H9 (cell line): ENCODE data around the gene PPARA. TPM values are rescaled to one million over a fixed set of nuclear protein-coding genes. Genes with fewer than 3 reads are reported as not detected.

Experiments used
- DNase-seq: peaks from one replicate; pipeline ENCODE4 v3.0.0-alpha.2; 2017
- H2AFZ ChIP-seq: one replicate; pipeline ENCODE4 v1.6.1; 2013; ENCODE audit warnings: mild to moderate bottlenecking, low read length, control low read depth, moderate library complexity
- H2AK5ac ChIP-seq: 2 replicates; pipeline ENCODE4 v1.6.1; 2013; ENCODE audit warnings: low read length, control low read depth, mixed read lengths; ENCODE audit not compliant: insufficient read length
- H2BK120ac ChIP-seq: one replicate; pipeline ENCODE4 v1.6.1; 2013; ENCODE audit warnings: low read depth, mild to moderate bottlenecking, low read length, control low read depth, inconsistent platforms; ENCODE audit not compliant: poor library complexity, severe bottlenecking
- H2BK12ac ChIP-seq: 2 replicates; pipeline ENCODE4 v1.6.1; 2013; ENCODE audit warnings: low read length, control low read depth, mixed read lengths, low read depth; ENCODE audit not compliant: insufficient read length
- H2BK15ac ChIP-seq: 2 replicates; pipeline ENCODE4 v1.6.1; 2013; ENCODE audit warnings: low read depth, low read length, control low read depth
- H2BK20ac ChIP-seq: one replicate; pipeline ENCODE4 v1.6.1; 2013; ENCODE audit warnings: low read depth, mild to moderate bottlenecking, low read length, control low read depth, inconsistent platforms; ENCODE audit not compliant: poor library complexity, severe bottlenecking
- H2BK5ac ChIP-seq: 2 replicates; pipeline ENCODE4 v1.6.1; 2013; ENCODE audit warnings: low read length, control low read depth, mixed read lengths; ENCODE audit not compliant: insufficient read length
- H3K14ac ChIP-seq: 2 replicates; pipeline ENCODE4 v1.6.1; 2013; ENCODE audit warnings: low read length, control low read depth; ENCODE audit not compliant: insufficient read depth
- H3K18ac ChIP-seq: 2 replicates; pipeline ENCODE4 v1.6.1; 2013; ENCODE audit warnings: low read depth, mild to moderate bottlenecking, mixed read lengths, low read length, control low read depth; ENCODE audit not compliant: insufficient read length
- H3K23ac ChIP-seq: 2 replicates; pipeline ENCODE4 v1.6.1; 2013; ENCODE audit warnings: low read length, control low read depth, mixed read lengths, low read depth; ENCODE audit not compliant: insufficient read length
- H3K23me2 ChIP-seq: 2 replicates; pipeline ENCODE4 v1.6.1; 2013; ENCODE audit warnings: low read depth, mild to moderate bottlenecking, mixed read lengths, low read length, control low read depth; ENCODE audit not compliant: insufficient read length, poor library complexity, severe bottlenecking
- H3K27ac ChIP-seq: 2 replicates; pipeline ENCODE4 v1.5.1; 2013; ENCODE audit warnings: low read length, control low read depth, mixed read lengths, low read depth; ENCODE audit not compliant: insufficient read length
- H3K27me3 ChIP-seq: 2 replicates; pipeline ENCODE4 v1.6.1; 2013; ENCODE audit warnings: low read length, control low read depth, inconsistent platforms; ENCODE audit not compliant: insufficient read depth
- H3K4ac ChIP-seq: 2 replicates; pipeline ENCODE4 v1.6.1; 2013; ENCODE audit warnings: low read depth, mild to moderate bottlenecking, control low read depth, inconsistent platforms, low read length, moderate library complexity
- H3K4me1 ChIP-seq: 2 replicates; pipeline ENCODE4 v1.6.1; 2013; ENCODE audit warnings: low read length, control low read depth, inconsistent platforms; ENCODE audit not compliant: insufficient read depth
- H3K4me2 ChIP-seq: 2 replicates; pipeline ENCODE4 v1.6.1; 2013; ENCODE audit warnings: low read length, control low read depth, mixed read lengths; ENCODE audit not compliant: insufficient read length, insufficient read depth
- H3K56ac ChIP-seq: 2 replicates; pipeline ENCODE4 v1.6.1; 2013; ENCODE audit warnings: low read depth, mild to moderate bottlenecking, mixed read lengths, low read length, control low read depth; ENCODE audit not compliant: insufficient read length
- H3K79me1 ChIP-seq: 2 replicates; pipeline ENCODE4 v1.6.1; 2013; ENCODE audit warnings: low read depth, mild to moderate bottlenecking, moderate library complexity, low read length, control low read depth, inconsistent platforms; ENCODE audit not compliant: insufficient read depth, poor library complexity, severe bottlenecking
- H3K79me2 ChIP-seq: 2 replicates; pipeline ENCODE4 v1.6.1; 2013; ENCODE audit warnings: low read length, control low read depth, inconsistent platforms; ENCODE audit not compliant: insufficient read depth
- H3K9ac ChIP-seq: 2 replicates; pipeline ENCODE4 v1.6.1; 2013; ENCODE audit warnings: low read length, control low read depth, mixed read lengths; ENCODE audit not compliant: insufficient read length; ENCODE audit errors: extremely low read depth
- H3K9me3 ChIP-seq: one replicate; pipeline ENCODE4 v1.6.1; 2013; ENCODE audit warnings: low read depth, low read length, inconsistent platforms; ENCODE audit not compliant: control insufficient read depth
- H3T11ph ChIP-seq: one replicate; pipeline ENCODE4 v1.6.1; 2013; ENCODE audit warnings: mild to moderate bottlenecking, low read length, control low read depth, inconsistent platforms
- H4K20me1 ChIP-seq: one replicate; pipeline ENCODE4 v1.6.1; 2013; ENCODE audit not compliant: control insufficient read depth, insufficient read length, insufficient read depth
- H4K5ac ChIP-seq: 2 replicates; pipeline ENCODE4 v1.6.1; 2013; ENCODE audit warnings: low read depth, mild to moderate bottlenecking, mixed read lengths, low read length, control low read depth; ENCODE audit not compliant: insufficient read length
- H4K8ac ChIP-seq: replicated peaks from 2 replicates; pipeline ENCODE4 v1.6.1; 2013; ENCODE audit warnings: low read length, control low read depth, mixed read lengths, low read depth; ENCODE audit not compliant: insufficient read length
- H4K91ac ChIP-seq: 2 replicates; pipeline ENCODE4 v1.6.1; 2013; ENCODE audit warnings: low read depth, mild to moderate bottlenecking, moderate library complexity, mixed read lengths, low read length, control low read depth; ENCODE audit not compliant: insufficient read length
- H3K27ac Mint-ChIP-seq, 3 experiments: 2 replicates in 2 of 3; 3 replicates in 1 of 3; pipeline ENCODE4 v1.8.0; 2020 to 2021; ENCODE audit warnings: mixed read lengths in 3 of 3, mild to moderate bottlenecking in 1 of 3, moderate library complexity in 1 of 3
- H3K27me3 Mint-ChIP-seq: 2 replicates; pipeline ENCODE4 v1.8.0; 2021; ENCODE audit warnings: low read depth, mild to moderate bottlenecking, moderate library complexity, mixed read lengths
- H3K36me3 Mint-ChIP-seq, 3 experiments: 2 replicates in 2 of 3; 3 replicates in 1 of 3; pipeline ENCODE4 v1.8.0; 2020 to 2021; ENCODE audit warnings: low read depth in 3 of 3, mixed read lengths in 3 of 3; ENCODE audit not compliant: insufficient read depth in 1 of 3
- H3K4me1 Mint-ChIP-seq, 2 experiments: 2 replicates each; pipeline ENCODE4 v1.8.0; 2020; ENCODE audit warnings: mixed read lengths in 2 of 2
- H3K4me3 Mint-ChIP-seq, 2 experiments: 2 replicates in 1 of 2; 3 replicates in 1 of 2; pipeline ENCODE4 v1.8.0; 2020 to 2021; ENCODE audit warnings: mild to moderate bottlenecking in 2 of 2, mixed read lengths in 2 of 2, moderate library complexity in 1 of 2
- H3K9me3 Mint-ChIP-seq, 2 experiments: 2 replicates in 1 of 2; 3 replicates in 1 of 2; pipeline ENCODE4 v1.8.0; 2020; ENCODE audit warnings: mild to moderate bottlenecking in 2 of 2, mixed read lengths in 2 of 2, moderate library complexity in 1 of 2
- WGBS: extraction: QIAGEN DNeasy Blood & Tissue Kit; methylation state at CpG from one replicate; pipeline ENCODE4 v1.1.7; 2013; ENCODE audit warnings: missing lambda C conversion rate, low lambda C conversion rate, mixed read lengths; ENCODE audit not compliant: insufficient read length; ENCODE audit errors: extremely low coverage; 5-methylcytosine and 5-hydroxymethylcytosine counted together
- total RNA-seq: library from RNA; stranded (reverse); gene quantifications from 2 replicates; pipeline ENCODE4 v1.2.1, GENCODE V29; 2021
- TF ChIP-seq, protein P1 (sequence below): fragments of 200-600 bp; sonication (generic); conservative IDR thresholded peaks from 3 replicates; pipeline ENCODE4 v1.8.0; 2021; ENCODE audit warnings: antibody characterized with exemption, mild to moderate bottlenecking

Gene PPARA
- total RNA-seq, 1 experiment from 2014 or later, result 7.3 TPM

DNA sequence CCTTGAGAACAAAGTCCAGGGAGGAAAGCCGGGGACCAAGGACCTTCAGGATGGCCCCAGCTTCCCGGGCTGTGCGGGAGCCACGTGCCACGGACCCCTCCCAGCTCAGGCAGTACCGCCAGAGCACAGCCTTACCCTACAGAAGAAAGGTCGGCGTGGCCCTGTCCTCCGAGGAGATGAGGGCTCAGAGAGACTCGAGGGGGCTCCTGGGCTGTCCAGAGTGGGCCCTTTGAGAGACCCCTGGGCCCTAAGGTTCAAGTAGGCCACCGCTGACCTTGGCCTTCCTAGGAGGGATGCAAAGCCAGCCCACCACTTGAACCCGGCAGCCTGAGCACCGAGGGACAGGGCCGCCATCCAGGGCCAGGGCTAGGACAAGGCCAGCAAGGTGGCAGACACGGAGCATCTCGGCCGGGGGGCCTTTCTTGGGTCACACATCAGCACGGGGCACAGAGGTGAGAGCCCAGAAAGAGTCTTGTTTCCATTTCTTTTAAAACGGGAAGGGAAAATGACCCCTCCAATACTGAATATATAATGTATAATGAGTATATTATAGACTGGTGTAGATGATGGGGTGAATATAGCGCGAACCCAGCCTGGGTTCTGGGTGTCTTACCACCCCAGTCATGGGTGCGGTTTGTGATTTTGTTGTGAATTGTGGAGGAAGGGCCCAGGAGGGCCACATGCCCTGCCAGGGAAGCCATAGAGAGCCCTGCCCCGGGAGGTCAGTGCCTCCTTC, 34.4 kb upstream of the PPARA start:
- Histone ChIP-seq H2BK12ac (no peak overlapping the region), H3K14ac (no peak overlapping the region), H3K27me3 (no peaks in the 10 kb centered on the region), H4K91ac (no peak overlapping the region), H3K56ac (no peak overlapping the region), H2AK5ac (no peak overlapping the region), H2BK5ac (no peak overlapping the region), H3K9me3 (no peaks in the 10 kb centered on the region), H2AFZ (no peak overlapping the region), H2BK120ac (no peak overlapping the region), H4K5ac (no peak overlapping the region), H2BK20ac (no peak overlapping the region), H2BK15ac (no peak overlapping the region), H3T11ph (no peak overlapping the region), H3K79me1 (no peaks in the 10 kb centered on the region), H3K23me2 (no peaks in the 10 kb centered on the region), H3K27ac (no peak overlapping the region), H3K4me2 (no peak overlapping the region), H3K4ac (no peak overlapping the region), H3K18ac (no peak overlapping the region), H4K20me1 (no peaks in the 10 kb centered on the region), H3K79me2 (no peaks in the 10 kb centered on the region), H3K9ac (no peak overlapping the region), H3K23ac (no peak overlapping the region), H3K4me1 (no peaks in the 10 kb centered on the region), H4K8ac (no peak overlapping the region)
- no peak overlapping the region for H3K27ac Mint-ChIP-seq
- H3K4me1 Mint-ChIP-seq, result peaks cover 4 to 14% of the 10 kb centered on the region in 2 experiments; a peak in 3 of 4 replicates
- no peaks in the 10 kb centered on the region for H3K9me3 Mint-ChIP-seq
- H3K27me3 Mint-ChIP-seq, result peaks cover 5% of the 10 kb centered on the region
- H3K36me3 Mint-ChIP-seq, result no peaks in the 10 kb centered on the region
- TF ChIP-seq, protein P1, sequence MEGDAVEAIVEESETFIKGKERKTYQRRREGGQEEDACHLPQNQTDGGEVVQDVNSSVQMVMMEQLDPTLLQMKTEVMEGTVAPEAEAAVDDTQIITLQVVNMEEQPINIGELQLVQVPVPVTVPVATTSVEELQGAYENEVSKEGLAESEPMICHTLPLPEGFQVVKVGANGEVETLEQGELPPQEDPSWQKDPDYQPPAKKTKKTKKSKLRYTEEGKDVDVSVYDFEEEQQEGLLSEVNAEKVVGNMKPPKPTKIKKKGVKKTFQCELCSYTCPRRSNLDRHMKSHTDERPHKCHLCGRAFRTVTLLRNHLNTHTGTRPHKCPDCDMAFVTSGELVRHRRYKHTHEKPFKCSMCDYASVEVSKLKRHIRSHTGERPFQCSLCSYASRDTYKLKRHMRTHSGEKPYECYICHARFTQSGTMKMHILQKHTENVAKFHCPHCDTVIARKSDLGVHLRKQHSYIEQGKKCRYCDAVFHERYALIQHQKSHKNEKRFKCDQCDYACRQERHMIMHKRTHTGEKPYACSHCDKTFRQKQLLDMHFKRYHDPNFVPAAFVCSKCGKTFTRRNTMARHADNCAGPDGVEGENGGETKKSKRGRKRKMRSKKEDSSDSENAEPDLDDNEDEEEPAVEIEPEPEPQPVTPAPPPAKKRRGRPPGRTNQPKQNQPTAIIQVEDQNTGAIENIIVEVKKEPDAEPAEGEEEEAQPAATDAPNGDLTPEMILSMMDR, result no peak
- WGBS, result no CpG with 5 or more reads among the region's 23 CpGs
- no peak overlapping the region for H3K4me3 Mint-ChIP-seq
- no peak for DNase-seq
